Transverse colon (tissue), 4 donors: ENCODE data around the gene TMEM184A. TPM values are rescaled to one million over a fixed set of nuclear protein-coding genes. Genes with fewer than 3 reads are reported as not detected.

Experiments
- DNase-seq: peaks from one replicate; pipeline ENCODE4 v3.0.0-alpha.2; 2019
- H3K27ac ChIP-seq, 4 donors: fragments of 200-600 bp; sonication (generic); 2 replicates each; pipeline ENCODE4 v1.5.1; 2016 to 2018; ENCODE audit warnings: inconsistent platforms in 4 of 4
- H3K27me3 ChIP-seq: fragments of 200-600 bp; sonication (generic); 2 replicates; pipeline ENCODE4 v1.5.1; 2017; ENCODE audit warnings: inconsistent platforms
- H3K36me3 ChIP-seq, 4 donors: fragments of 200-600 bp; sonication (generic); 2 replicates each; pipeline ENCODE4 v1.5.1; 2017 to 2019; ENCODE audit warnings: inconsistent platforms in 4 of 4
- H3K4me1 ChIP-seq, 4 donors: fragments of 200-600 bp; sonication (generic); 2 replicates each; pipeline ENCODE4 v1.5.1; 2017 to 2020; ENCODE audit warnings: inconsistent platforms in 4 of 4
- H3K4me3 ChIP-seq, 4 donors: fragments of 200-600 bp; sonication (generic); 1 replicate in 1 of 4; 2 replicates in 3 of 4; pipeline versions ENCODE4 v1.5.1 to v1.6.1; 2017 to 2019; ENCODE audit warnings: inconsistent platforms in 4 of 4
- H3K9me3 ChIP-seq, 2 donors: fragments of 200-600 bp; sonication (generic); 2 replicates each; pipeline ENCODE4 v1.5.1; 2017 to 2019; ENCODE audit warnings: inconsistent platforms in 2 of 2
- CTCF ChIP-seq, 5 experiments: fragments of 200-600 bp in 3 of 5; fragments of 450-650 bp in 2 of 5; sonication (generic) in 3 of 5; IDR thresholded peaks; 1 replicate in 2 of 5; 2 replicates in 3 of 5; pipeline ENCODE4 v1.5.1; 2016 to 2017; ENCODE audit warnings: antibody characterized with exemption in 5 of 5, inconsistent platforms in 3 of 5, mild to moderate bottlenecking in 2 of 5, moderate library complexity in 1 of 5
- EP300 ChIP-seq: sonication (generic); formaldehyde crosslinking; IDR thresholded peaks from one replicate; pipeline ENCODE4 v1.6.1; 2017; ENCODE audit warnings: antibody characterized with exemption, low read depth
- POLR2A ChIP-seq: fragments of 450-650 bp; IDR thresholded peaks from one replicate; pipeline ENCODE4 v1.6.1; 2016; ENCODE audit warnings: antibody characterized with exemption, mild to moderate bottlenecking, moderate library complexity
- POLR2AphosphoS5 ChIP-seq, 3 donors: sonication (generic); formaldehyde crosslinking; IDR thresholded peaks; one replicate each; pipeline ENCODE4 v1.6.1; 2016; ENCODE audit warnings: antibody characterized with exemption in 3 of 3
- WGBS, 2 donors: methylation state at CpG; one replicate each; pipeline ENCODE4 v1.1.5; 2018; ENCODE audit warnings: low coverage in 1 of 2; 5-methylcytosine and 5-hydroxymethylcytosine counted together
- in situ Hi-C, 4 donors: fragments of 200-750 bp; cut with MboI; loops; one replicate each; pipeline versions ENCODE4 v1.15.0 to v1.15.1; 2017; ENCODE audit warnings: low sequenced_read_pairs in 3 of 4, low pct_ligation_motif_present in 1 of 4, low pct_unique_long_range_greater_than_20kb in 1 of 4
- intact Hi-C: fragments of 100-400 bp; cut with DNase I; formaldehyde crosslinking; loops from one replicate; pipeline ENCODE4 v1.15.1; 2023; ENCODE audit warnings: low total_unique reads
- total RNA-seq, 4 donors: library from RNA; depleted of rRNA; stranded (reverse); fragments of >200 nt; gene quantifications; one replicate each; pipeline ENCODE4 v1.1.0, GENCODE V29; 2016

The TMEM184A gene
- total RNA-seq, 4 donors from 2014 or later: 49.9 to 151 (median 94.1) TPM

- H3K27ac ChIP-seq: no peak overlapping the region
- H3K27me3 ChIP-seq: peaks cover 20% of the 10 kb centered on the region
- H3K9me3 ChIP-seq: no peaks in the 10 kb centered on the region
- no peak for DNase-seq
- H3K4me3 ChIP-seq: no peak overlapping the region
- H3K4me1 ChIP-seq: no peaks in the 10 kb centered on the region
- intact Hi-C loops: no loop called here
- H3K36me3 ChIP-seq: no peaks in the 10 kb centered on the region
- WGBS, 2 donors: 83 to 87% methylated on average over 3 to 7 of the region's 7 CpGs
- in situ Hi-C loops: loop anchor here in 3 of 4 donors (25.0 kb wide), 2 partner anchors 614 to 739 kb away; no protein-coding TSS in a partner anchor
- TF ChIP-seq POLR2AphosphoS5 (IDR thresholded peaks at IDR 0.05) (no peak), POLR2A (no peak), EP300 (no peak), CTCF (IDR thresholded peaks at IDR 0.05) (no peak)
Measured at GRCh38 chr7:1598286-1598685, 42.3 kb upstream of the TMEM184A start.

- Histone ChIP-seq H3K27ac (no peak overlapping the region), H3K27me3 (peaks cover 23% of the 10 kb centered on the region), H3K4me3 (no peak overlapping the region), H3K36me3 (no peaks in the 10 kb centered on the region), H3K4me1 (no peaks in the 10 kb centered on the region), H3K9me3 (no peaks in the 10 kb centered on the region)
- in situ Hi-C loops (loop anchor here in 3 of 4 donors (25.0 kb wide), 2 partner anchors 615 to 740 kb away; no protein-coding TSS in a partner anchor), intact Hi-C loops (no loop called here)
- TF ChIP-seq POLR2A (no peak), CTCF (IDR thresholded peaks at IDR 0.05) (no peak), EP300 (no peak), POLR2AphosphoS5 (IDR thresholded peaks at IDR 0.05) (no peak)
- WGBS, 2 donors: 86% methylated on average over 11 of the region's 11 CpGs; no CpG with 5 or more reads in 1 of the 2 donors
- no peak for DNase-seq
Measured at GRCh38 chr7:1597791-1598190, 41.8 kb upstream of the TMEM184A start.

- no peak overlapping the region for H3K27ac ChIP-seq
- no peak for DNase-seq
- in situ Hi-C loops (loop anchor here in 3 of 4 donors (25.0 kb wide), 2 partner anchors 615 to 740 kb away; no protein-coding TSS in a partner anchor), intact Hi-C loops (no loop called here)
- no peak for TF ChIP-seq POLR2AphosphoS5 (IDR thresholded peaks at IDR 0.05)
- no peak for TF ChIP-seq CTCF (IDR thresholded peaks at IDR 0.05)
- no peak for TF ChIP-seq EP300
- no peak for TF ChIP-seq POLR2A
- H3K9me3 ChIP-seq: no peaks in the 10 kb centered on the region
- 67 to 86% methylated on average over 5 to 16 of the region's 16 CpGs for WGBS, 2 donors
- H3K4me1 ChIP-seq: no peaks in the 10 kb centered on the region
- peaks cover 28% of the 10 kb centered on the region for H3K27me3 ChIP-seq
- H3K36me3 ChIP-seq: no peaks in the 10 kb centered on the region
- H3K4me3 ChIP-seq: no peak overlapping the region
Measured at GRCh38 chr7:1597066-1597760, 41.2 kb upstream of the TMEM184A start.

- in situ Hi-C loops: loop anchor here in 3 of 4 donors (25.0 kb wide), 2 partner anchors 616 to 741 kb away; no protein-coding TSS in a partner anchor
- H3K27ac ChIP-seq: no peak overlapping the region
- peaks cover 36% of the 10 kb centered on the region for H3K27me3 ChIP-seq
- no peaks in the 10 kb centered on the region for H3K4me1 ChIP-seq
- no peak for DNase-seq
- no peaks in the 10 kb centered on the region for H3K9me3 ChIP-seq
- H3K36me3 ChIP-seq: no peaks in the 10 kb centered on the region
- intact Hi-C loops: no loop called here
- no peak overlapping the region for H3K4me3 ChIP-seq
- WGBS, 2 donors: 76 to 79% methylated on average over 15 to 39 of the region's 39 CpGs
- no peak for TF ChIP-seq EP300
- TF ChIP-seq POLR2AphosphoS5 (IDR thresholded peaks at IDR 0.05): no peak
Measured at GRCh38 chr7:1596181-1597043, 40.4 kb upstream of the TMEM184A start.
